H9 (cell line): ENCODE data around the gene ST8SIA2. TPM values are rescaled to one million over a fixed set of nuclear protein-coding genes. Genes with fewer than 3 reads are reported as not detected.

ENCODE experiments used
- DNase-seq: peaks from one replicate; pipeline ENCODE4 v3.0.0-alpha.2; 2017
- H2AFZ ChIP-seq: one replicate; pipeline ENCODE4 v1.6.1; 2013; ENCODE audit warnings: mild to moderate bottlenecking, low read length, control low read depth, moderate library complexity
- H2AK5ac ChIP-seq: 2 replicates; pipeline ENCODE4 v1.6.1; 2013; ENCODE audit warnings: low read length, control low read depth, mixed read lengths; ENCODE audit not compliant: insufficient read length
- H2BK120ac ChIP-seq: one replicate; pipeline ENCODE4 v1.6.1; 2013; ENCODE audit warnings: low read depth, mild to moderate bottlenecking, low read length, control low read depth, inconsistent platforms; ENCODE audit not compliant: poor library complexity, severe bottlenecking
- H2BK12ac ChIP-seq: 2 replicates; pipeline ENCODE4 v1.6.1; 2013; ENCODE audit warnings: low read length, control low read depth, mixed read lengths, low read depth; ENCODE audit not compliant: insufficient read length
- H2BK15ac ChIP-seq: 2 replicates; pipeline ENCODE4 v1.6.1; 2013; ENCODE audit warnings: low read depth, low read length, control low read depth
- H2BK20ac ChIP-seq: one replicate; pipeline ENCODE4 v1.6.1; 2013; ENCODE audit warnings: low read depth, mild to moderate bottlenecking, low read length, control low read depth, inconsistent platforms; ENCODE audit not compliant: poor library complexity, severe bottlenecking
- H2BK5ac ChIP-seq: 2 replicates; pipeline ENCODE4 v1.6.1; 2013; ENCODE audit warnings: low read length, control low read depth, mixed read lengths; ENCODE audit not compliant: insufficient read length
- H3K14ac ChIP-seq: 2 replicates; pipeline ENCODE4 v1.6.1; 2013; ENCODE audit warnings: low read length, control low read depth; ENCODE audit not compliant: insufficient read depth
- H3K18ac ChIP-seq: 2 replicates; pipeline ENCODE4 v1.6.1; 2013; ENCODE audit warnings: low read depth, mild to moderate bottlenecking, mixed read lengths, low read length, control low read depth; ENCODE audit not compliant: insufficient read length
- H3K23ac ChIP-seq: 2 replicates; pipeline ENCODE4 v1.6.1; 2013; ENCODE audit warnings: low read length, control low read depth, mixed read lengths, low read depth; ENCODE audit not compliant: insufficient read length
- H3K23me2 ChIP-seq: 2 replicates; pipeline ENCODE4 v1.6.1; 2013; ENCODE audit warnings: low read depth, mild to moderate bottlenecking, mixed read lengths, low read length, control low read depth; ENCODE audit not compliant: insufficient read length, poor library complexity, severe bottlenecking
- H3K27ac ChIP-seq: 2 replicates; pipeline ENCODE4 v1.5.1; 2013; ENCODE audit warnings: low read length, control low read depth, mixed read lengths, low read depth; ENCODE audit not compliant: insufficient read length
- H3K27me3 ChIP-seq: 2 replicates; pipeline ENCODE4 v1.6.1; 2013; ENCODE audit warnings: low read length, control low read depth, inconsistent platforms; ENCODE audit not compliant: insufficient read depth
- H3K4ac ChIP-seq: 2 replicates; pipeline ENCODE4 v1.6.1; 2013; ENCODE audit warnings: low read depth, mild to moderate bottlenecking, control low read depth, inconsistent platforms, low read length, moderate library complexity
- H3K4me1 ChIP-seq: 2 replicates; pipeline ENCODE4 v1.6.1; 2013; ENCODE audit warnings: low read length, control low read depth, inconsistent platforms; ENCODE audit not compliant: insufficient read depth
- H3K4me2 ChIP-seq: 2 replicates; pipeline ENCODE4 v1.6.1; 2013; ENCODE audit warnings: low read length, control low read depth, mixed read lengths; ENCODE audit not compliant: insufficient read length, insufficient read depth
- H3K56ac ChIP-seq: 2 replicates; pipeline ENCODE4 v1.6.1; 2013; ENCODE audit warnings: low read depth, mild to moderate bottlenecking, mixed read lengths, low read length, control low read depth; ENCODE audit not compliant: insufficient read length
- H3K79me1 ChIP-seq: 2 replicates; pipeline ENCODE4 v1.6.1; 2013; ENCODE audit warnings: low read depth, mild to moderate bottlenecking, moderate library complexity, low read length, control low read depth, inconsistent platforms; ENCODE audit not compliant: insufficient read depth, poor library complexity, severe bottlenecking
- H3K79me2 ChIP-seq: 2 replicates; pipeline ENCODE4 v1.6.1; 2013; ENCODE audit warnings: low read length, control low read depth, inconsistent platforms; ENCODE audit not compliant: insufficient read depth
- H3K9ac ChIP-seq: 2 replicates; pipeline ENCODE4 v1.6.1; 2013; ENCODE audit warnings: low read length, control low read depth, mixed read lengths; ENCODE audit not compliant: insufficient read length; ENCODE audit errors: extremely low read depth
- H3K9me3 ChIP-seq: one replicate; pipeline ENCODE4 v1.6.1; 2013; ENCODE audit warnings: low read depth, low read length, inconsistent platforms; ENCODE audit not compliant: control insufficient read depth
- H3T11ph ChIP-seq: one replicate; pipeline ENCODE4 v1.6.1; 2013; ENCODE audit warnings: mild to moderate bottlenecking, low read length, control low read depth, inconsistent platforms
- H4K20me1 ChIP-seq: one replicate; pipeline ENCODE4 v1.6.1; 2013; ENCODE audit not compliant: control insufficient read depth, insufficient read length, insufficient read depth
- H4K5ac ChIP-seq: 2 replicates; pipeline ENCODE4 v1.6.1; 2013; ENCODE audit warnings: low read depth, mild to moderate bottlenecking, mixed read lengths, low read length, control low read depth; ENCODE audit not compliant: insufficient read length
- H4K8ac ChIP-seq: replicated peaks from 2 replicates; pipeline ENCODE4 v1.6.1; 2013; ENCODE audit warnings: low read length, control low read depth, mixed read lengths, low read depth; ENCODE audit not compliant: insufficient read length
- H4K91ac ChIP-seq: 2 replicates; pipeline ENCODE4 v1.6.1; 2013; ENCODE audit warnings: low read depth, mild to moderate bottlenecking, moderate library complexity, mixed read lengths, low read length, control low read depth; ENCODE audit not compliant: insufficient read length
- H3K27ac Mint-ChIP-seq, 3 experiments: 2 replicates in 2 of 3; 3 replicates in 1 of 3; pipeline ENCODE4 v1.8.0; 2020 to 2021; ENCODE audit warnings: mixed read lengths in 3 of 3, mild to moderate bottlenecking in 1 of 3, moderate library complexity in 1 of 3
- H3K27me3 Mint-ChIP-seq: 2 replicates; pipeline ENCODE4 v1.8.0; 2021; ENCODE audit warnings: low read depth, mild to moderate bottlenecking, moderate library complexity, mixed read lengths
- H3K36me3 Mint-ChIP-seq, 3 experiments: 2 replicates in 2 of 3; 3 replicates in 1 of 3; pipeline ENCODE4 v1.8.0; 2020 to 2021; ENCODE audit warnings: low read depth in 3 of 3, mixed read lengths in 3 of 3; ENCODE audit not compliant: insufficient read depth in 1 of 3
- H3K4me1 Mint-ChIP-seq, 2 experiments: 2 replicates each; pipeline ENCODE4 v1.8.0; 2020; ENCODE audit warnings: mixed read lengths in 2 of 2
- H3K4me3 Mint-ChIP-seq, 2 experiments: 2 replicates in 1 of 2; 3 replicates in 1 of 2; pipeline ENCODE4 v1.8.0; 2020 to 2021; ENCODE audit warnings: mild to moderate bottlenecking in 2 of 2, mixed read lengths in 2 of 2, moderate library complexity in 1 of 2
- H3K9me3 Mint-ChIP-seq, 2 experiments: 2 replicates in 1 of 2; 3 replicates in 1 of 2; pipeline ENCODE4 v1.8.0; 2020; ENCODE audit warnings: mild to moderate bottlenecking in 2 of 2, mixed read lengths in 2 of 2, moderate library complexity in 1 of 2
- WGBS: extraction: QIAGEN DNeasy Blood & Tissue Kit; methylation state at CpG from one replicate; pipeline ENCODE4 v1.1.7; 2013; ENCODE audit warnings: missing lambda C conversion rate, low lambda C conversion rate, mixed read lengths; ENCODE audit not compliant: insufficient read length; ENCODE audit errors: extremely low coverage; 5-methylcytosine and 5-hydroxymethylcytosine counted together
- total RNA-seq: library from RNA; stranded (reverse); gene quantifications from 2 replicates; pipeline ENCODE4 v1.2.1, GENCODE V29; 2021
- TF ChIP-seq, protein P1 (sequence below): fragments of 200-600 bp; sonication (generic); conservative IDR thresholded peaks from 3 replicates; pipeline ENCODE4 v1.8.0; 2021; ENCODE audit warnings: antibody characterized with exemption, mild to moderate bottlenecking

The ST8SIA2 gene
- total RNA-seq, 1 experiment from 2014 or later = 1.8 TPM

DNA sequence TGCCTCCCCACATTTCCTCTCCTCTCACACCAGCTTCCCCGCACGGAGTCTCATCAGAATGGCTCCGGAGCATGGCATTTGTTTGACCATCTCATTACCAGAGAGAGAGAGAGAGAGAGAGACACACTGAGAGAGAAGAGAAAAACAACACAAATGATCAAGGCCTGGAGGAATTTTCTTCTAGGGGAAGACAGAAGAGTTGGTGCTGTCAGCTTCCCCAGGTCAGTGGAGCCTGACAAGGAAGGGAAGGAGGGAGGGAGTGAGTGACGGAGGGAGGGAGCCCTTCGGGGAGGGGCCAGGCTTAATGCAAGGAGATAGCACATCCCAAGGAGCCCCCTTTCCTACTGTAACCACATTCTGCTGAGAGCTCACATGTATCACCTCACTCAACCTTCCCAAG is 9.1 kb downstream of the ST8SIA2 start:
- no peak overlapping the region for H3T11ph ChIP-seq
- H3K56ac ChIP-seq = no peak overlapping the region
- no peak overlapping the region for H3K4ac ChIP-seq
- no peaks in the 10 kb centered on the region for H3K79me2 ChIP-seq
- H2BK120ac ChIP-seq = no peak overlapping the region
- no peaks in the 10 kb centered on the region for H3K79me1 ChIP-seq
- Mint-ChIP-seq H3K36me3 (no peaks in the 10 kb centered on the region; a peak in 1 of 7 replicates), H3K27ac (no peak overlapping the region), H3K27me3 (peaks cover 22% of the 10 kb centered on the region), H3K9me3 (no peaks in the 10 kb centered on the region), H3K4me3 (no peak overlapping the region), H3K4me1 (peaks cover 11 to 28% of the 10 kb centered on the region in 2 experiments)
- no CpG with 5 or more reads among the region's 5 CpGs for WGBS
- H2BK15ac ChIP-seq = no peak overlapping the region
- H4K8ac ChIP-seq = no peak overlapping the region
- H2BK5ac ChIP-seq = no peak overlapping the region
- H4K20me1 ChIP-seq = no peaks in the 10 kb centered on the region
- no peak overlapping the region for H3K4me2 ChIP-seq
- H3K9ac ChIP-seq = no peak overlapping the region
- TF ChIP-seq, protein P1, sequence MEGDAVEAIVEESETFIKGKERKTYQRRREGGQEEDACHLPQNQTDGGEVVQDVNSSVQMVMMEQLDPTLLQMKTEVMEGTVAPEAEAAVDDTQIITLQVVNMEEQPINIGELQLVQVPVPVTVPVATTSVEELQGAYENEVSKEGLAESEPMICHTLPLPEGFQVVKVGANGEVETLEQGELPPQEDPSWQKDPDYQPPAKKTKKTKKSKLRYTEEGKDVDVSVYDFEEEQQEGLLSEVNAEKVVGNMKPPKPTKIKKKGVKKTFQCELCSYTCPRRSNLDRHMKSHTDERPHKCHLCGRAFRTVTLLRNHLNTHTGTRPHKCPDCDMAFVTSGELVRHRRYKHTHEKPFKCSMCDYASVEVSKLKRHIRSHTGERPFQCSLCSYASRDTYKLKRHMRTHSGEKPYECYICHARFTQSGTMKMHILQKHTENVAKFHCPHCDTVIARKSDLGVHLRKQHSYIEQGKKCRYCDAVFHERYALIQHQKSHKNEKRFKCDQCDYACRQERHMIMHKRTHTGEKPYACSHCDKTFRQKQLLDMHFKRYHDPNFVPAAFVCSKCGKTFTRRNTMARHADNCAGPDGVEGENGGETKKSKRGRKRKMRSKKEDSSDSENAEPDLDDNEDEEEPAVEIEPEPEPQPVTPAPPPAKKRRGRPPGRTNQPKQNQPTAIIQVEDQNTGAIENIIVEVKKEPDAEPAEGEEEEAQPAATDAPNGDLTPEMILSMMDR = no peak
- no peak overlapping the region for H2BK20ac ChIP-seq
- H3K27ac ChIP-seq = no peak overlapping the region
- no peaks in the 10 kb centered on the region for H3K4me1 ChIP-seq
- no peak overlapping the region for H4K91ac ChIP-seq
- no peak overlapping the region for H3K18ac ChIP-seq
- no peak overlapping the region for H4K5ac ChIP-seq
- H2AFZ ChIP-seq = no peak overlapping the region
- no peak overlapping the region for H3K23ac ChIP-seq
- H3K9me3 ChIP-seq = no peaks in the 10 kb centered on the region
- no peak for DNase-seq
- H3K27me3 ChIP-seq = no peaks in the 10 kb centered on the region
- no peak overlapping the region for H3K14ac ChIP-seq
- H2BK12ac ChIP-seq = no peak overlapping the region
- no peak overlapping the region for H2AK5ac ChIP-seq
- H3K23me2 ChIP-seq = no peaks in the 10 kb centered on the region
